ENCODE results near the gene PSG5.
"Not testable (repeated sequence)": the region's sequence is repeated elsewhere in the genome, so short reads cannot be mapped to it uniquely, and the experiment has no call there.

Gene PSG5

DNA sequence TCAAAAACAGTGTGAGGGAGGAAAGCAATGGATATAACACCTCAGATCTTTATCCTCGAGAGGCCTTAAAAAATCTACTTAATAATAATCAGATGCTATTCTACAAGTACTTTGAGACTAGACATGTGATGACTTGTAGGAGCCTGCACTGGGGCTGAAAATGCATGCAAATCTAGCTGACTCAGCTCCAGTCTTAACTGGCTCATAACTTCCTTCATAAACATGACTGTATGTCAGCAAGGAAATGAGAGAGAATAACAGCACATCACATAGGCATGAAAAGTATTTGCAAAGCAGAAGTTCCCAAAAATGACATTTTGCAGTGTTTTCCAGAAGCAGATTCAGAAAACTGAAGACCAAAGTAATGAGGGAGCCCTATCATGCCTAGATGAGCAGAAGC lies 38.1 kb downstream of the PSG5 start:
- Histone ChIP-seq H3K36me3 (ENCODE audit: control insufficient read depth, insufficient read depth, low read length) (no peaks in the 10 kb centered on the region), H3K4me3 (ENCODE audit: insufficient read depth, low read depth, low read length, poor library complexity, severe bottlenecking) (no peak overlapping the region), H3K27ac (ENCODE audit: insufficient read depth, low read length, poor library complexity, severe bottlenecking) (no peak overlapping the region), H3K4me1 (ENCODE audit: control insufficient read depth, insufficient read depth, low read length, poor library complexity, severe bottlenecking) (no peaks in the 10 kb centered on the region), H3K27me3 (replicated peaks; ENCODE audit: control insufficient read depth, insufficient read depth, low read length, poor library complexity, severe bottlenecking) (no peaks in the 10 kb centered on the region), H3K9me3 (ENCODE audit: control insufficient read depth, low read length) (no peaks in the 10 kb centered on the region)
- DNase-seq, result no peak

DNA sequence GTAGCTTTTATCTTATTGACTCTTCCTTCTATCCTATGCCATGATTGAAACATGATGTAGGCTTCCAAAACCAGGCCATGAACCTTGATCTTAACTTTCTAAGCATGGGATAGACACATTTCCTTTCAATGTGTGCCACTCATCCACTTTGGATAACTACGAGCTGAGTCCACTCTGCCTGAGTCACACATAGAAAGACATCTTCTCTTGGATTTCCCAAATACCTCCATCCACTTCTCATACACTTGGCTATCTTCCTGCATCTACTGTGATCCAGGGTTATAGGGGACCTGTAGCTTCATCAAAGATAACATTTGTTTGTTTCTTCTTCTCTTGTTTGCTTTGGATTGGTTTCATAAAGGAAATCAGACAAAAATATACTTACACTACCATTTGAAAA lies 44.6 kb downstream of the PSG5 start:
- H3K9me3 ChIP-seq (ENCODE audit: control insufficient read depth, low read length); H3K36me3 ChIP-seq (ENCODE audit: control insufficient read depth, insufficient read depth, low read length); H3K4me3 ChIP-seq (ENCODE audit: insufficient read depth, low read depth, low read length, poor library complexity, severe bottlenecking); DNase-seq; H3K27ac ChIP-seq (ENCODE audit: insufficient read depth, low read length, poor library complexity, severe bottlenecking); H3K4me1 ChIP-seq (ENCODE audit: control insufficient read depth, insufficient read depth, low read length, poor library complexity, severe bottlenecking); H3K27me3 ChIP-seq (replicated peaks; ENCODE audit: control insufficient read depth, insufficient read depth, low read length, poor library complexity, severe bottlenecking): not testable (repeated sequence)

- Histone ChIP-seq H3K4me3 (ENCODE audit: insufficient read depth, low read depth, low read length, poor library complexity, severe bottlenecking) (no peak overlapping the region), H3K27me3 (replicated peaks; ENCODE audit: control insufficient read depth, insufficient read depth, low read length, poor library complexity, severe bottlenecking) (no peaks in the 10 kb centered on the region)
Measured at GRCh38 chr19:43132696-43133095, 53.6 kb downstream of the PSG5 start.

DNA sequence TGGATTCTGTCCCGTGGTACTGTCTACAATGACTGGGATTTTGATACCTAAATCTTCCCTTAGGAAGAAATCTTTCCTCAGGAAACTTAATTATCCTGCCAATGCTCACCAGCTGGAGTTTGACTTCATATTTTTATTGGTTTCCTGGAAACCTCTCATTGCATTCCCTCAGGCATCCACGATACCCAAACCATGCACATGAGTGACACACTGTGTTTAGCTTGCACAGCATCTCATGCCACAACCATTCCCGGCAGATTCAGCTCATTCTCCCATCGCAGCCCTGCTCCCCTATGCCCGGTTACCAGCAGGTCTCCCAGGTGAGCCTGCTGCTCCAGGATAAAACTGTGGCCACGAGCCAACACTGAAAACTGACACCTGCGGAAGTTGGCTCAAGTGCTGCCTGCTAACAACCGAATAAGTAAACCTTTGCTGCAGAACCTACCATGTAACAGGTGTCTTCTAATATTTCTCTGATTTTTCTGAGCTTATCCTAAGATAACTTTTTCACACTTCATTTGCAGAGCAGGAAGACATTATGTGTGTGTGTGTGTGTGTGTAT lies 55.0 kb downstream of the PSG5 start:
- not testable (repeated sequence) for DNase-seq; H3K4me3 ChIP-seq (ENCODE audit: insufficient read depth, low read depth, low read length, poor library complexity, severe bottlenecking); H3K27ac ChIP-seq (ENCODE audit: insufficient read depth, low read length, poor library complexity, severe bottlenecking); H3K9me3 ChIP-seq (ENCODE audit: control insufficient read depth, low read length); H3K27me3 ChIP-seq (replicated peaks; ENCODE audit: control insufficient read depth, insufficient read depth, low read length, poor library complexity, severe bottlenecking); H3K4me1 ChIP-seq (ENCODE audit: control insufficient read depth, insufficient read depth, low read length, poor library complexity, severe bottlenecking); H3K36me3 ChIP-seq (ENCODE audit: control insufficient read depth, insufficient read depth, low read length)

More at GRCh38 chr19:43132696-43133095, 53.6 kb downstream of the PSG5 start:
- Histone ChIP-seq H3K27ac (ENCODE audit: insufficient read depth, low read length, poor library complexity, severe bottlenecking) (no peak overlapping the region), H3K36me3 (ENCODE audit: control insufficient read depth, insufficient read depth, low read length) (no peaks in the 10 kb centered on the region), H3K4me1 (ENCODE audit: control insufficient read depth, insufficient read depth, low read length, poor library complexity, severe bottlenecking) (no peaks in the 10 kb centered on the region), H3K9me3 (ENCODE audit: control insufficient read depth, low read length) (no peaks in the 10 kb centered on the region)
- DNase-seq, result no peak

- not testable (repeated sequence) for H3K36me3 ChIP-seq (ENCODE audit: control insufficient read depth, insufficient read depth, low read length); H3K27ac ChIP-seq (ENCODE audit: insufficient read depth, low read length, poor library complexity, severe bottlenecking); H3K9me3 ChIP-seq (ENCODE audit: control insufficient read depth, low read length); H3K27me3 ChIP-seq (replicated peaks; ENCODE audit: control insufficient read depth, insufficient read depth, low read length, poor library complexity, severe bottlenecking); DNase-seq; H3K4me1 ChIP-seq (ENCODE audit: control insufficient read depth, insufficient read depth, low read length, poor library complexity, severe bottlenecking); H3K4me3 ChIP-seq (ENCODE audit: insufficient read depth, low read depth, low read length, poor library complexity, severe bottlenecking)
Measured at GRCh38 chr19:43129197-43129596, 57.1 kb downstream of the PSG5 start.

- not testable (repeated sequence) for H3K36me3 ChIP-seq (ENCODE audit: control insufficient read depth, insufficient read depth, low read length); H3K27ac ChIP-seq (ENCODE audit: insufficient read depth, low read length, poor library complexity, severe bottlenecking); H3K4me3 ChIP-seq (ENCODE audit: insufficient read depth, low read depth, low read length, poor library complexity, severe bottlenecking); H3K4me1 ChIP-seq (ENCODE audit: control insufficient read depth, insufficient read depth, low read length, poor library complexity, severe bottlenecking); DNase-seq; H3K27me3 ChIP-seq (replicated peaks; ENCODE audit: control insufficient read depth, insufficient read depth, low read length, poor library complexity, severe bottlenecking); H3K9me3 ChIP-seq (ENCODE audit: control insufficient read depth, low read length)
Measured at GRCh38 chr19:43127336-43127735, 59.0 kb downstream of the PSG5 start.

DNA sequence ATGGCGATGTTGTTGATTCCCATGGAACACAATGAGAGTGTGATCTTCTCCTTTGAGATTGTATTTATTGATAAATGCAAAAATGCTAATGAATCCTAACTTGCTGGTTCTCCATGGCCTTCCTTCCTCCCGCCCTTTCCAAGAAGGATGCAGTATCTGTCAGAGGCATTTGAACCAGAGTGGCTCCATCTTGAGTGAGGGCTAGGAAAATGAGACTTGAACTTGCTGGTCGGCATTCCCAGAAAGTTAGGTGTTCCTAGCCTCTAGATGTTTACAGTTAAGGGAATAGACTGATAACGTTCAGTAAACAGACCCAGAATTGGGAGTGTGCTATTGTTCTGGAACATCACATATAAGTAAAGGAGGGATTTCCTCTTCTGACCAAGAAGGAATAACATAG lies 59.6 kb downstream of the PSG5 start:
- H3K4me1 ChIP-seq (ENCODE audit: control insufficient read depth, insufficient read depth, low read length, poor library complexity, severe bottlenecking), result no peaks in the 10 kb centered on the region
- H3K27me3 ChIP-seq (replicated peaks; ENCODE audit: control insufficient read depth, insufficient read depth, low read length, poor library complexity, severe bottlenecking), result peaks cover 2% of the 10 kb centered on the region
- H3K36me3 ChIP-seq (ENCODE audit: control insufficient read depth, insufficient read depth, low read length), result no peaks in the 10 kb centered on the region
- no peak overlapping the region for H3K27ac ChIP-seq (ENCODE audit: insufficient read depth, low read length, poor library complexity, severe bottlenecking)
- no peaks in the 10 kb centered on the region for H3K9me3 ChIP-seq (ENCODE audit: control insufficient read depth, low read length)
- no peak overlapping the region for H3K4me3 ChIP-seq (ENCODE audit: insufficient read depth, low read depth, low read length, poor library complexity, severe bottlenecking)
- no peak for DNase-seq

GRCh38 chr19:43124360-43124759 lies 62.0 kb downstream of the PSG5 start:
- H3K36me3 ChIP-seq (ENCODE audit: control insufficient read depth, insufficient read depth, low read length), result no peaks in the 10 kb centered on the region
- no peak overlapping the region for H3K4me3 ChIP-seq (ENCODE audit: insufficient read depth, low read depth, low read length, poor library complexity, severe bottlenecking)
- no peaks in the 10 kb centered on the region for H3K9me3 ChIP-seq (ENCODE audit: control insufficient read depth, low read length)
- no peak overlapping the region for H3K27ac ChIP-seq (ENCODE audit: insufficient read depth, low read length, poor library complexity, severe bottlenecking)
- peaks cover 2% of the 10 kb centered on the region for H3K27me3 ChIP-seq (replicated peaks; ENCODE audit: control insufficient read depth, insufficient read depth, low read length, poor library complexity, severe bottlenecking)
- no peaks in the 10 kb centered on the region for H3K4me1 ChIP-seq (ENCODE audit: control insufficient read depth, insufficient read depth, low read length, poor library complexity, severe bottlenecking)
- DNase-seq, result no peak

- H3K4me1 ChIP-seq (ENCODE audit: control insufficient read depth, insufficient read depth, low read length, poor library complexity, severe bottlenecking); DNase-seq: not testable (repeated sequence)
Measured at GRCh38 chr19:43120433-43121026, 65.8 kb downstream of the PSG5 start.

GRCh38 chr19:43119526-43119925 lies 66.8 kb downstream of the PSG5 start:
- H3K36me3 ChIP-seq (ENCODE audit: control insufficient read depth, insufficient read depth, low read length); H3K27ac ChIP-seq (ENCODE audit: insufficient read depth, low read length, poor library complexity, severe bottlenecking); H3K9me3 ChIP-seq (ENCODE audit: control insufficient read depth, low read length); H3K4me3 ChIP-seq (ENCODE audit: insufficient read depth, low read depth, low read length, poor library complexity, severe bottlenecking); H3K4me1 ChIP-seq (ENCODE audit: control insufficient read depth, insufficient read depth, low read length, poor library complexity, severe bottlenecking); DNase-seq; H3K27me3 ChIP-seq (replicated peaks; ENCODE audit: control insufficient read depth, insufficient read depth, low read length, poor library complexity, severe bottlenecking): not testable (repeated sequence)

More at GRCh38 chr19:43120433-43121026, 65.8 kb downstream of the PSG5 start:
- H3K36me3 ChIP-seq (ENCODE audit: control insufficient read depth, insufficient read depth, low read length); H3K9me3 ChIP-seq (ENCODE audit: control insufficient read depth, low read length); H3K27me3 ChIP-seq (replicated peaks; ENCODE audit: control insufficient read depth, insufficient read depth, low read length, poor library complexity, severe bottlenecking); H3K27ac ChIP-seq (ENCODE audit: insufficient read depth, low read length, poor library complexity, severe bottlenecking); H3K4me3 ChIP-seq (ENCODE audit: insufficient read depth, low read depth, low read length, poor library complexity, severe bottlenecking): not testable (repeated sequence)

Data from effector memory CD4-positive, alpha-beta T cell (primary cell).